ENCODE data around the gene FNDC3A.

DNA sequence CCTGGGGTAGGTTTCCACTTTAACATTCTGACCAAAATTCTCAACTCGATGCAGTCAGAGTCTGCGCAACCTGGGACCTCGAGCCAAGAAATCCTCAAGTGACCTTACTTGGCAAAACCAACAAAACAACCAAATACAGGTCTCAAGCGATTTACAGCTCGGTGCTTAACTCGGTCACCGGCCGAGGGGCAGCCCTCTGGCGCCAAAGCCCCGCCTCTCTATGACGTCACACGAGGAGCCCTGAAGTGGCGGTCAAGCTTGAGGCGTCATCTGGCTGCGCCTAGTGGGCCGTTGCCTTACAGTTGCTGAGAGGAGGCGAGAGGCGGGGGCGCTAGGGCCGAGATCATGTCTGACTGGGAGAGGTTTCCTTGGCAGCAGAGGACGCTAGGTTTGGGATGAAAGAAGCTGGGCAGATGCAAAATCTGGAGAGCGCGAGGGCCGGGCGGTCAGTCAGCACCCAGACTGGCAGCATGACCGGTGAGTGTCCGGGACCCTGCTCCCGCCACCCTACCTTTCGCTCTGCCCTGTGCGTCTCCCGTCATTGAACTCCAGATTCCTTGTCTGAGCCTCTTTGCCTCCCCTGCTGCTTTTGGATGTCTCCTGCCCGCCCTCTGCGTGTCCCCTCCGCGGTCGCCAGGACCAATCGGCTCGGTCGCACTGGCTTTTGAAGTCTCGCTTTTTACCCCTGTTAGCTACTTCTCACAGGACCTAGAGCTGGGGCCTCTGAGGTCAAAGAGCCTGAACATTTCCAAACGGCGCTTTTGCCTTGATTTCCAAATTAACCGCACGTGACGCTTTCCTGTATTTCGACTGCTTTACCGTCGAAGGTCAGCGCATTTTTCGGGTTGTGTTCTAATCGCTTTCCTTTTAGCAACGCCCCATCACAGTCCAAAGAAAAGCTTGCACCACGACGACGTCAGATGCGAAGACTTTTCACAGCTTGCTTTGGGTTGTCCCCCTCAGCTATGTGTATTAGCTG, 272.2 kb downstream of the FNDC3A start, which contains the start of gene CDADC1:
- TF ChIP-seq, protein P1, sequence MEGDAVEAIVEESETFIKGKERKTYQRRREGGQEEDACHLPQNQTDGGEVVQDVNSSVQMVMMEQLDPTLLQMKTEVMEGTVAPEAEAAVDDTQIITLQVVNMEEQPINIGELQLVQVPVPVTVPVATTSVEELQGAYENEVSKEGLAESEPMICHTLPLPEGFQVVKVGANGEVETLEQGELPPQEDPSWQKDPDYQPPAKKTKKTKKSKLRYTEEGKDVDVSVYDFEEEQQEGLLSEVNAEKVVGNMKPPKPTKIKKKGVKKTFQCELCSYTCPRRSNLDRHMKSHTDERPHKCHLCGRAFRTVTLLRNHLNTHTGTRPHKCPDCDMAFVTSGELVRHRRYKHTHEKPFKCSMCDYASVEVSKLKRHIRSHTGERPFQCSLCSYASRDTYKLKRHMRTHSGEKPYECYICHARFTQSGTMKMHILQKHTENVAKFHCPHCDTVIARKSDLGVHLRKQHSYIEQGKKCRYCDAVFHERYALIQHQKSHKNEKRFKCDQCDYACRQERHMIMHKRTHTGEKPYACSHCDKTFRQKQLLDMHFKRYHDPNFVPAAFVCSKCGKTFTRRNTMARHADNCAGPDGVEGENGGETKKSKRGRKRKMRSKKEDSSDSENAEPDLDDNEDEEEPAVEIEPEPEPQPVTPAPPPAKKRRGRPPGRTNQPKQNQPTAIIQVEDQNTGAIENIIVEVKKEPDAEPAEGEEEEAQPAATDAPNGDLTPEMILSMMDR (IDR thresholded peaks at IDR 0.05) = no peak
- TF ChIP-seq EZH2 (IDR thresholded peaks at IDR 0.05) = no peak
- TF ChIP-seq EZH2phosphoT487 (IDR thresholded peaks at IDR 0.05) = no peak

All from neural progenitor cell (in vitro differentiated cells).